ENCODE measurements around the gene USP6.
A peak's percentile ranks its signal among the peaks of the same experiment; 100 is the strongest.
"Not testable (repeated sequence)": the region's sequence is repeated elsewhere in the genome, so short reads cannot be mapped to it uniquely, and the experiment has no call there.

The USP6 gene

GRCh38 chr17:5191541-5192417, 75.9 kb downstream of the USP6 start, which contains the start of gene ZNF594:
Gene ZNF594, minus strand, starts transcription at chr17:5191868. Its CDS starts 7,612 bp downstream, at chr17:5184256.
- DNase-seq (ENCODE audit: low spot score): peak; percentile 99

GRCh38 chr17:5194346-5194745, 78.5 kb downstream of the USP6 start:
- DNase-seq (ENCODE audit: low spot score): no peak

GRCh38 chr17:5198472-5198871, 82.6 kb downstream of the USP6 start:
- DNase-seq (ENCODE audit: low spot score): no peak

GRCh38 chr17:5200360-5200759, 84.5 kb downstream of the USP6 start:
- DNase-seq (ENCODE audit: low spot score): peak; percentile 38

GRCh38 chr17:5201011-5201410, 85.2 kb downstream of the USP6 start:
- no peak for DNase-seq (ENCODE audit: low spot score)

- DNase-seq (ENCODE audit: low spot score): no peak
Measured at GRCh38 chr17:5203178-5203907, 87.5 kb downstream of the USP6 start.

- DNase-seq (ENCODE audit: low spot score): no peak
Measured at GRCh38 chr17:5203908-5204294, 88.1 kb downstream of the USP6 start.

GRCh38 chr17:5209396-5209795, 93.6 kb downstream of the USP6 start:
- no peak for DNase-seq (ENCODE audit: low spot score)

GRCh38 chr17:5210091-5210490, 94.3 kb downstream of the USP6 start:
- DNase-seq (ENCODE audit: low spot score): peak; percentile 31

GRCh38 chr17:5210614-5211252, 94.9 kb downstream of the USP6 start:
- DNase-seq (ENCODE audit: low spot score): peak; percentile 57

- DNase-seq (ENCODE audit: low spot score): peak; percentile 26
Measured at GRCh38 chr17:5211458-5211857, 95.6 kb downstream of the USP6 start.

- not testable (repeated sequence) for DNase-seq (ENCODE audit: low spot score)
Measured at GRCh38 chr17:5217562-5217961, 101.7 kb downstream of the USP6 start.

- DNase-seq (ENCODE audit: low spot score): no peak
Measured at GRCh38 chr17:5219536-5219935, 103.7 kb downstream of the USP6 start.

GRCh38 chr17:5220074-5220473, 104.2 kb downstream of the USP6 start:
- no peak for DNase-seq (ENCODE audit: low spot score)

GRCh38 chr17:5221912-5222311, 106.1 kb downstream of the USP6 start:
- DNase-seq (ENCODE audit: low spot score): not testable (repeated sequence)
